Loucy (cell line): Measurements from ENCODE around the gene DDX52.

ENCODE experiments used
- H2AFZ ChIP-seq: fragments of 200-600 bp; sonication (generic); 2 replicates; pipeline ENCODE4 v1.6.0; 2016; ENCODE audit warnings: antibody characterized with exemption, mild to moderate bottlenecking, low read length, moderate library complexity
- H3F3A ChIP-seq: fragments of 200-600 bp; 2 replicates; pipeline ENCODE4 v1.6.0; 2016; ENCODE audit warnings: antibody characterized with exemption, low read depth, mild to moderate bottlenecking
- H3K27me3 ChIP-seq: fragments of 200-600 bp; sonication (generic); 2 replicates; pipeline ENCODE4 v1.6.1; 2014; ENCODE audit warnings: low read length, mild to moderate bottlenecking; ENCODE audit not compliant: insufficient read depth, poor library complexity, severe bottlenecking
- H3K36me3 ChIP-seq: fragments of 200-600 bp; sonication (generic); 2 replicates; pipeline ENCODE4 v1.6.1; 2016; ENCODE audit warnings: low read length; ENCODE audit not compliant: insufficient read depth
- H3K4me1 ChIP-seq: fragments of 200-600 bp; sonication (generic); 2 replicates; pipeline ENCODE4 v1.5.1; 2014; ENCODE audit warnings: low read length, mild to moderate bottlenecking; ENCODE audit not compliant: insufficient read depth, poor library complexity, severe bottlenecking
- H3K4me2 ChIP-seq: fragments of 200-600 bp; sonication (generic); 2 replicates; pipeline ENCODE4 v1.6.0; 2014; ENCODE audit warnings: antibody characterized with exemption, low read length, low read depth, mild to moderate bottlenecking; ENCODE audit not compliant: poor library complexity, severe bottlenecking
- H3K4me3 ChIP-seq: fragments of 200-600 bp; sonication (generic); 2 replicates; pipeline ENCODE4 v1.5.1; 2014; ENCODE audit warnings: low read length, mild to moderate bottlenecking, mixed read lengths; ENCODE audit not compliant: poor library complexity, severe bottlenecking
- H3K79me2 ChIP-seq: fragments of 200-600 bp; sonication (generic); 2 replicates; pipeline ENCODE4 v1.6.1; 2014; ENCODE audit warnings: low read length; ENCODE audit not compliant: insufficient read depth
- H3K9ac ChIP-seq: fragments of 200-600 bp; sonication (generic); 2 replicates; pipeline ENCODE4 v1.6.0; 2014; ENCODE audit warnings: mild to moderate bottlenecking, low read depth, low read length, moderate library complexity; ENCODE audit not compliant: poor library complexity, severe bottlenecking
- H3K9me2 ChIP-seq: fragments of 200-600 bp; sonication (generic); replicated peaks from 2 replicates; pipeline ENCODE4 v1.6.1; 2016; ENCODE audit warnings: low read depth, low read length, mixed read lengths
- H3K9me3 ChIP-seq: fragments of 200-600 bp; sonication (generic); 2 replicates; pipeline ENCODE4 v1.6.1; 2014; ENCODE audit warnings: mild to moderate bottlenecking, antibody characterized with exemption, low read length, low read depth; ENCODE audit not compliant: insufficient read depth
- H4K20me1 ChIP-seq: fragments of 200-600 bp; sonication (generic); 2 replicates; pipeline ENCODE4 v1.6.0; 2014; ENCODE audit warnings: antibody characterized with exemption, low read length, mild to moderate bottlenecking; ENCODE audit not compliant: insufficient read depth, poor library complexity, severe bottlenecking
- CTCF ChIP-seq: fragments of 200-600 bp; sonication (generic); conservative IDR thresholded peaks from 2 replicates; pipeline ENCODE4 v1.5.1; 2014; ENCODE audit warnings: mild to moderate bottlenecking, antibody characterized with exemption, low read length
- EZH2phosphoT487 ChIP-seq: fragments of 200-600 bp; IDR thresholded peaks from 2 replicates; pipeline ENCODE4 v1.6.1; 2018; ENCODE audit warnings: antibody characterized with exemption, mild to moderate bottlenecking, moderate library complexity, borderline replicate concordance

The DDX52 gene

GRCh38 chr17:37576281-37576680, 67.0 kb downstream of the DDX52 start:
- H4K20me1 ChIP-seq, result no peaks in the 10 kb centered on the region
- peaks cover 3% of the 10 kb centered on the region; the same call in 1 of the 2 replicates for H3K79me2 ChIP-seq
- no peak overlapping the region for H3K9ac ChIP-seq
- no peak overlapping the region for H3K4me3 ChIP-seq
- no peaks in the 10 kb centered on the region for H3K9me3 ChIP-seq
- no peaks in the 10 kb centered on the region for H3K9me2 ChIP-seq
- H3K4me2 ChIP-seq, result no peak overlapping the region
- H3K36me3 ChIP-seq, result peaks cover 80% of the 10 kb centered on the region
- no peak overlapping the region for H2AFZ ChIP-seq
- TF ChIP-seq EZH2phosphoT487, result no peak
- no peak for TF ChIP-seq CTCF
- no peaks in the 10 kb centered on the region for H3K27me3 ChIP-seq
- no peaks in the 10 kb centered on the region for H3K4me1 ChIP-seq
- no peaks in the 10 kb centered on the region for H3F3A ChIP-seq

GRCh38 chr17:37574427-37574826, 68.8 kb downstream of the DDX52 start:
- Histone ChIP-seq H4K20me1 (no peaks in the 10 kb centered on the region), H3K9me2 (no peaks in the 10 kb centered on the region), H3K9ac (no peak overlapping the region), H3K4me3 (no peak overlapping the region), H3K36me3 (peaks cover 83% of the 10 kb centered on the region), H3K9me3 (no peaks in the 10 kb centered on the region), H2AFZ (no peak overlapping the region), H3K4me1 (no peaks in the 10 kb centered on the region), H3K4me2 (no peak overlapping the region), H3F3A (no peaks in the 10 kb centered on the region), H3K27me3 (no peaks in the 10 kb centered on the region), H3K79me2 (peaks cover 3% of the 10 kb centered on the region; the same call in 1 of the 2 replicates)
- TF ChIP-seq CTCF (no peak), EZH2phosphoT487 (no peak)

GRCh38 chr17:37571674-37572073, 71.6 kb downstream of the DDX52 start:
- TF ChIP-seq EZH2phosphoT487 (no peak), CTCF (no peak)
- H3K36me3 ChIP-seq, result peaks cover 90% of the 10 kb centered on the region
- no peaks in the 10 kb centered on the region for H3F3A ChIP-seq
- H3K4me1 ChIP-seq, result no peaks in the 10 kb centered on the region
- H3K9ac ChIP-seq, result no peak overlapping the region
- no peaks in the 10 kb centered on the region for H3K27me3 ChIP-seq
- no peak overlapping the region for H3K4me2 ChIP-seq
- H3K9me3 ChIP-seq, result no peaks in the 10 kb centered on the region
- H3K9me2 ChIP-seq, result no peaks in the 10 kb centered on the region
- peaks cover 3% of the 10 kb centered on the region; the same call in 1 of the 2 replicates for H3K79me2 ChIP-seq
- no peak overlapping the region for H3K4me3 ChIP-seq
- no peak overlapping the region for H2AFZ ChIP-seq
- H4K20me1 ChIP-seq, result no peaks in the 10 kb centered on the region
